GM12878 (cell line): ENCODE data around the gene WDR59. TPM values are rescaled to one million over a fixed set of nuclear protein-coding genes. Genes with fewer than 3 reads are reported as not detected.

Source experiments
- ATAC-seq: fragments of 200-7000 bp; cut with Tn5 transposase; 3 replicates; pipeline ENCODE4 v1.9.1; 2020; ENCODE audit warnings: mild to moderate bottlenecking, moderate library complexity
- BruUV-seq: library from RNA; stranded (reverse); fragments of 400-500 nt; replicated peaks from 2 replicates; lab custom pipeline; 2021; lab: Mats Ljungman, UMichigan
- CTCF ChIA-PET: fragments of 300-600 bp; sonication (Branson Sonifier 250); formaldehyde crosslinking; extraction: SDS; loops from one replicate; lab custom pipeline; 2021; ENCODE audit warnings: inconsistent platforms; lab: Yijun Ruan, JAX
- POLR2A ChIA-PET: fragments of 350-600 bp; formaldehyde crosslinking; extraction: SDS; loops from one replicate; lab custom pipeline; 2021; ENCODE audit warnings: inconsistent platforms; lab: Charles Lee
- RAD21 ChIA-PET: fragments of 300-600 bp; sonication (Branson Sonifier 250); formaldehyde crosslinking; loops from one replicate; lab custom pipeline; 2023; ENCODE audit warnings: antibody characterized with exemption; ENCODE audit not compliant: unreplicated experiment; lab: Charles Lee
- SMC1A ChIA-PET: fragments of 300-600 bp; sonication (Branson Sonifier 250); formaldehyde crosslinking; loops from one replicate; lab custom pipeline; 2023; ENCODE audit not compliant: unreplicated experiment, uncharacterized antibody; lab: Charles Lee
- DNase-seq: peaks from one replicate; pipeline ENCODE4 v3.0.0-alpha.2; 2011; ENCODE audit warnings: low read depth, low spot score
- FAIRE-seq: peaks from 3 replicates; lab custom pipeline; 2011; peaks lifted over from hg19 to GRCh38; lab: Jason Lieb, UNC
- H2AFZ ChIP-seq: 2 replicates; pipeline ENCODE4 v1.6.0; 2011; ENCODE audit warnings: low read depth, low read length, control low read depth; ENCODE audit not compliant: control insufficient read depth
- H3K27ac ChIP-seq: 2 replicates; pipeline ENCODE4 v1.5.1; 2011; ENCODE audit warnings: control low read depth; ENCODE audit not compliant: control insufficient read depth, insufficient read depth
- H3K27me3 ChIP-seq, 2 experiments: replicated peaks in 1 of 2; 2 replicates each; pipeline versions ENCODE4 v1.6.0 to v1.6.1; 2011; ENCODE audit warnings: low read length in 1 of 2; ENCODE audit not compliant: control insufficient read depth in 2 of 2, insufficient read depth in 2 of 2
- H3K36me3 ChIP-seq, 2 experiments: 2 replicates each; pipeline ENCODE4 v1.5.1; 2011; ENCODE audit warnings: low read length in 1 of 2; ENCODE audit not compliant: control insufficient read depth in 2 of 2, insufficient read depth in 2 of 2
- H3K4me1 ChIP-seq: 2 replicates; pipeline ENCODE4 v1.6.1; 2011; ENCODE audit warnings: mild to moderate bottlenecking, low read length, moderate library complexity, mixed read lengths; ENCODE audit not compliant: control insufficient read depth, insufficient read depth
- H3K4me2 ChIP-seq: 2 replicates; pipeline ENCODE4 v1.6.0; 2011; ENCODE audit warnings: control low read depth; ENCODE audit not compliant: control insufficient read depth, insufficient read depth
- H3K4me3 ChIP-seq: fragments of 200-600 bp; sonication (generic); 2 replicates; pipeline ENCODE4 v1.5.1; 2016
- H3K79me2 ChIP-seq: 2 replicates; pipeline ENCODE4 v1.6.0; 2011; ENCODE audit warnings: low read length; ENCODE audit not compliant: control insufficient read depth, insufficient read depth
- H3K9ac ChIP-seq: 2 replicates; pipeline ENCODE4 v1.8.0; 2011; ENCODE audit warnings: low read length, control low read depth, mixed read lengths; ENCODE audit not compliant: control insufficient read depth, insufficient read depth
- H3K9me3 ChIP-seq: replicated peaks from 3 replicates; pipeline ENCODE4 v1.5.1; 2011; ENCODE audit warnings: mild to moderate bottlenecking, low read length; ENCODE audit not compliant: control insufficient read depth, insufficient read depth
- H4K20me1 ChIP-seq: 2 replicates; pipeline ENCODE4 v1.6.0; 2011; ENCODE audit not compliant: control insufficient read depth, insufficient read depth
- ETV6 ChIP-seq, 2 experiments: fragments of 450-650 bp in 1 of 2; IDR thresholded peaks in 1 of 2; conservative IDR thresholded peaks in 1 of 2; 2 replicates each; pipeline ENCODE4 v1.6.1; 2014; ENCODE audit warnings: antibody characterized with exemption in 1 of 2, borderline replicate concordance in 1 of 2, low read depth in 1 of 2, mild to moderate bottlenecking in 1 of 2, moderate library complexity in 1 of 2
- KDM1A ChIP-seq: fragments of 200-600 bp; sonication (generic); IDR thresholded peaks from 2 replicates; pipeline ENCODE4 v1.6.1; 2016; ENCODE audit warnings: borderline replicate concordance
- MYB ChIP-seq: fragments of 150-350 bp; IDR thresholded peaks from 2 replicates; pipeline ENCODE4 v1.6.1; 2014; ENCODE audit warnings: mild to moderate bottlenecking, low read depth, low read length, borderline replicate concordance
- PML ChIP-seq: IDR thresholded peaks from 2 replicates; pipeline ENCODE4 v1.6.1; 2012; ENCODE audit warnings: low read length, inconsistent platforms
- RBBP5 ChIP-seq: fragments of 200-600 bp; sonication (generic); conservative IDR thresholded peaks from 2 replicates; pipeline ENCODE4 v1.6.1; 2016
- TBL1XR1 ChIP-seq: IDR thresholded peaks from 2 replicates; pipeline ENCODE4 v1.6.1; 2012; ENCODE audit warnings: low read depth, low read length, improper control_type of control experiment
- WGBS: methylation state at CpG from one replicate; pipeline ENCODE4 v1.1.6; 2016; ENCODE audit warnings: low lambda C conversion rate; ENCODE audit not compliant: insufficient replicate concordance, insufficient coverage; ENCODE audit errors: missing lambda C conversion rate; 5-methylcytosine and 5-hydroxymethylcytosine counted together
- in situ Hi-C: fragments of 300-500 bp; cut with MboI; formaldehyde crosslinking; loops from 9 replicates; pipeline ENCODE4 v1.14.3; 2018; ENCODE audit warnings: mixed read lengths
- intact Hi-C: fragments of 100-400 bp; cut with micrococcal nuclease; formaldehyde crosslinking; loops from one replicate; pipeline ENCODE4 v1.14.2; 2022; ENCODE audit not compliant: unreplicated experiment
- polyA plus RNA-seq, 11 experiments: library from polyadenylated mRNA; depleted of rRNA in 4 of 11; unstranded in 6 of 11; stranded (reverse) in 5 of 11; fragments of >200 nt; fragmentation: Nextera tagmentation in 4 of 11; fragmentation: Illumina TruSeq in 1 of 11; extraction: Ambion mirVana in 4 of 11; extraction: Trizol in 1 of 11; gene quantifications; 1 replicate in 1 of 11; 2 replicates in 10 of 11; pipeline versions ENCODE4 v1.2.1 to v1.2.3, GENCODE V29; 2011 to 2016; ENCODE audit warnings: inconsistent platforms in 2 of 11, missing spikeins in 2 of 11, low read depth in 1 of 11
- total RNA-seq, 4 experiments: library from RNA; depleted of rRNA in 3 of 4; stranded (reverse); fragments of >200 nt in 3 of 4; fragmentation: Illumina TruSeq in 1 of 4; extraction: Trizol in 1 of 4; gene quantifications; 2 replicates each; pipeline versions ENCODE4 v1.2.1 to v1.2.3, GENCODE V29; 2013 to 2021
- TF ChIP-seq, protein P1 (sequence below): fragments of 450-650 bp; IDR thresholded peaks from 2 replicates; pipeline ENCODE4 v1.6.1; 2017; ENCODE audit warnings: mild to moderate bottlenecking, moderate library complexity

Gene WDR59
- total and polyA plus RNA-seq, 10 of the 15 experiments (the other 5 are each of a cell fraction or from before 2014, with no cell fraction given), result 9.7 to 78.4 (median 24.5) TPM

DNA sequence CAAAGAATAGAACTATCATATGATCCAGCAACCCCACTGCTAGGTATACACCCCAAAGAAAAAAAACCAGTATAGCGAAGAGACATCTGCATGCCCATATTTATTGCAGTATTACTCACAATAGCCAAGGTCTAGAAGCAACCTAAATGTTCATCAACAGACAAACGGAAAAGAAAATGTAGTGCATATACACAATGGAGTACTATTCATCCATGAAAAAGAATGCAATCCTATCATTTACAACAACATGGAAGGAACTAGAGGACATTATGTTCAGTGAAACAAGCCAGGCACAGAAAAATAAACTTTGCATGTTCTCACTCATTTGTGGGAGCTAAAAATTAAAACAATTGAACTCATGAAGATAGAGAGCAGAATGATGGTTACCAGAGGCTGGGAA is 55.3 kb downstream of the WDR59 start (continued):
- TF ChIP-seq, protein P1, sequence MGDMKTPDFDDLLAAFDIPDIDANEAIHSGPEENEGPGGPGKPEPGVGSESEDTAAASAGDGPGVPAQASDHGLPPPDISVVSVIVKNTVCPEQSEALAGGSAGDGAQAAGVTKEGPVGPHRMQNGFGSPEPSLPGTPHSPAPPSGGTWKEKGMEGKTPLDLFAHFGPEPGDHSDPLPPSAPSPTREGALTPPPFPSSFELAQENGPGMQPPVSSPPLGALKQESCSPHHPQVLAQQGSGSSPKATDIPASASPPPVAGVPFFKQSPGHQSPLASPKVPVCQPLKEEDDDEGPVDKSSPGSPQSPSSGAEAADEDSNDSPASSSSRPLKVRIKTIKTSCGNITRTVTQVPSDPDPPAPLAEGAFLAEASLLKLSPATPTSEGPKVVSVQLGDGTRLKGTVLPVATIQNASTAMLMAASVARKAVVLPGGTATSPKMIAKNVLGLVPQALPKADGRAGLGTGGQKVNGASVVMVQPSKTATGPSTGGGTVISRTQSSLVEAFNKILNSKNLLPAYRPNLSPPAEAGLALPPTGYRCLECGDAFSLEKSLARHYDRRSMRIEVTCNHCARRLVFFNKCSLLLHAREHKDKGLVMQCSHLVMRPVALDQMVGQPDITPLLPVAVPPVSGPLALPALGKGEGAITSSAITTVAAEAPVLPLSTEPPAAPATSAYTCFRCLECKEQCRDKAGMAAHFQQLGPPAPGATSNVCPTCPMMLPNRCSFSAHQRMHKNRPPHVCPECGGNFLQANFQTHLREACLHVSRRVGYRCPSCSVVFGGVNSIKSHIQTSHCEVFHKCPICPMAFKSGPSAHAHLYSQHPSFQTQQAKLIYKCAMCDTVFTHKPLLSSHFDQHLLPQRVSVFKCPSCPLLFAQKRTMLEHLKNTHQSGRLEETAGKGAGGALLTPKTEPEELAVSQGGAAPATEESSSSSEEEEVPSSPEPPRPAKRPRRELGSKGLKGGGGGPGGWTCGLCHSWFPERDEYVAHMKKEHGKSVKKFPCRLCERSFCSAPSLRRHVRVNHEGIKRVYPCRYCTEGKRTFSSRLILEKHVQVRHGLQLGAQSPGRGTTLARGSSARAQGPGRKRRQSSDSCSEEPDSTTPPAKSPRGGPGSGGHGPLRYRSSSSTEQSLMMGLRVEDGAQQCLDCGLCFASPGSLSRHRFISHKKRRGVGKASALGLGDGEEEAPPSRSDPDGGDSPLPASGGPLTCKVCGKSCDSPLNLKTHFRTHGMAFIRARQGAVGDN, result no peak

DNA sequence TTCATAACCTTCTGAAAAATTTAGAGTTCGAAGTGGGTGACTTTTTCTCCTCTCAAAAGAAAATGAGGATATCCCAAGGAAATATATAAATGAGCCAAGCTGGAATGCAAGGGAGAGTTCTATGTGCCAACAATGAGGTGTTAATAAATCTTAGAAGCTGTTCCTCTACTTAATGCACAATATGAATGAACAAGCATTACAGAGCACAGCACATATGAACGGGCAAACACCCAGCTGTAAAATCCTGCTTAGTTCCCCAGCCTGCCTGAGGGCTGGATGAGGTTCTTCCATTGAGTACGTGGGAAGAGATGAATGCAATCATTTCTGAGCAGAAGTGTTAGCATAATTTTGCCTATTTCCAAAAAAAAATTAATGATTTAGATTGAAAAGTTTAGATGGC is 58.1 kb downstream of the WDR59 start:
- POLR2A ChIA-PET, result no interaction called here
- no TSS peak for BruUV-seq
- H3K27me3 ChIP-seq, result no peaks in the 10 kb centered on the region
- no peak overlapping the region for H3K9ac ChIP-seq
- DNase-seq, result no peak
- no peak for TF ChIP-seq MYB
- TF ChIP-seq ETV6 (conservative IDR thresholded peaks at IDR 0.05 in 1 of 2, IDR thresholded peaks at IDR 0.05 in 1 of 2; ENCODE audit: borderline replicate concordance in 1 of 2, low read depth in 1 of 2), result no peak
- no peak for TF ChIP-seq TBL1XR1
- no peak for TF ChIP-seq KDM1A
- no peak for TF ChIP-seq PML
- no peak for TF ChIP-seq RBBP5
- no peaks in the 10 kb centered on the region for H3K4me1 ChIP-seq
- WGBS, result 93% methylated on average over 3 of the region's 3 CpGs
- peaks cover 1 to 8% of the 10 kb centered on the region in 2 experiments; a peak in 2 of 4 replicates for H3K36me3 ChIP-seq
- no peaks in the 10 kb centered on the region for H3K79me2 ChIP-seq
- SMC1A ChIA-PET, result no interaction called here
- H3K4me3 ChIP-seq, result no peak overlapping the region
- no peaks in the 10 kb centered on the region for H4K20me1 ChIP-seq
- RAD21 ChIA-PET, result no interaction called here
- CTCF ChIA-PET, result interaction anchor here (1.0 to 1.8 kb wide), 2 partner anchors 64 to 182 kb away, joined by 3 to 4 read pairs; no protein-coding TSS in a partner anchor
- H3K9me3 ChIP-seq, result no peaks in the 10 kb centered on the region
- no peak overlapping the region for H2AFZ ChIP-seq
- in situ Hi-C loops (no loop called here), intact Hi-C loops (no loop called here)
- no peak overlapping the region for H3K27ac ChIP-seq
- no peak overlapping the region for H3K4me2 ChIP-seq
- ATAC-seq, result no peak
- FAIRE-seq, result no peak
